Fibroblast of mammary gland (primary cell): ENCODE measurements around the gene BCR.

ENCODE experiments used
- DNase-seq: peaks from one replicate; pipeline ENCODE4 v3.0.0-alpha.2; 2010; ENCODE audit warnings: low read depth
- H3K4me3 ChIP-seq: 2 replicates; pipeline ENCODE4 v1.5.1; 2011; ENCODE audit warnings: low read depth, mild to moderate bottlenecking, low read length, moderate library complexity; ENCODE audit not compliant: control insufficient read depth
- TF ChIP-seq, protein P1 (sequence below): conservative IDR thresholded peaks from 2 replicates; pipeline ENCODE4 v1.5.1; 2011; ENCODE audit warnings: low read depth, low read length, inconsistent platforms; ENCODE audit not compliant: control insufficient read depth, insufficient read depth

The BCR gene

DNA sequence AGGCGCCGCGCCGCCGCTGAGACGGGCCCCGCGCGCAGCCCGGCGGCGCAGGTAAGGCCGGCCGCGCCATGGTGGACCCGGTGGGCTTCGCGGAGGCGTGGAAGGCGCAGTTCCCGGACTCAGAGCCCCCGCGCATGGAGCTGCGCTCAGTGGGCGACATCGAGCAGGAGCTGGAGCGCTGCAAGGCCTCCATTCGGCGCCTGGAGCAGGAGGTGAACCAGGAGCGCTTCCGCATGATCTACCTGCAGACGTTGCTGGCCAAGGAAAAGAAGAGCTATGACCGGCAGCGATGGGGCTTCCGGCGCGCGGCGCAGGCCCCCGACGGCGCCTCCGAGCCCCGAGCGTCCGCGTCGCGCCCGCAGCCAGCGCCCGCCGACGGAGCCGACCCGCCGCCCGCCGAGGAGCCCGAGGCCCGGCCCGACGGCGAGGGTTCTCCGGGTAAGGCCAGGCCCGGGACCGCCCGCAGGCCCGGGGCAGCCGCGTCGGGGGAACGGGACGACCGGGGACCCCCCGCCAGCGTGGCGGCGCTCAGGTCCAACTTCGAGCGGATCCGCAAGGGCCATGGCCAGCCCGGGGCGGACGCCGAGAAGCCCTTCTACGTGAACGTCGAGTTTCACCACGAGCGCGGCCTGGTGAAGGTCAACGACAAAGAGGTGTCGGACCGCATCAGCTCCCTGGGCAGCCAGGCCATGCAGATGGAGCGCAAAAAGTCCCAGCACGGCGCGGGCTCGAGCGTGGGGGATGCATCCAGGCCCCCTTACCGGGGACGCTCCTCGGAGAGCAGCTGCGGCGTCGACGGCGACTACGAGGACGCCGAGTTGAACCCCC is 798 bp downstream of the BCR start:
- TF ChIP-seq, protein P1, sequence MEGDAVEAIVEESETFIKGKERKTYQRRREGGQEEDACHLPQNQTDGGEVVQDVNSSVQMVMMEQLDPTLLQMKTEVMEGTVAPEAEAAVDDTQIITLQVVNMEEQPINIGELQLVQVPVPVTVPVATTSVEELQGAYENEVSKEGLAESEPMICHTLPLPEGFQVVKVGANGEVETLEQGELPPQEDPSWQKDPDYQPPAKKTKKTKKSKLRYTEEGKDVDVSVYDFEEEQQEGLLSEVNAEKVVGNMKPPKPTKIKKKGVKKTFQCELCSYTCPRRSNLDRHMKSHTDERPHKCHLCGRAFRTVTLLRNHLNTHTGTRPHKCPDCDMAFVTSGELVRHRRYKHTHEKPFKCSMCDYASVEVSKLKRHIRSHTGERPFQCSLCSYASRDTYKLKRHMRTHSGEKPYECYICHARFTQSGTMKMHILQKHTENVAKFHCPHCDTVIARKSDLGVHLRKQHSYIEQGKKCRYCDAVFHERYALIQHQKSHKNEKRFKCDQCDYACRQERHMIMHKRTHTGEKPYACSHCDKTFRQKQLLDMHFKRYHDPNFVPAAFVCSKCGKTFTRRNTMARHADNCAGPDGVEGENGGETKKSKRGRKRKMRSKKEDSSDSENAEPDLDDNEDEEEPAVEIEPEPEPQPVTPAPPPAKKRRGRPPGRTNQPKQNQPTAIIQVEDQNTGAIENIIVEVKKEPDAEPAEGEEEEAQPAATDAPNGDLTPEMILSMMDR, result no peak
- DNase-seq, result no peak
- H3K4me3 ChIP-seq, result peak overlapping the region; percentile 59

DNA sequence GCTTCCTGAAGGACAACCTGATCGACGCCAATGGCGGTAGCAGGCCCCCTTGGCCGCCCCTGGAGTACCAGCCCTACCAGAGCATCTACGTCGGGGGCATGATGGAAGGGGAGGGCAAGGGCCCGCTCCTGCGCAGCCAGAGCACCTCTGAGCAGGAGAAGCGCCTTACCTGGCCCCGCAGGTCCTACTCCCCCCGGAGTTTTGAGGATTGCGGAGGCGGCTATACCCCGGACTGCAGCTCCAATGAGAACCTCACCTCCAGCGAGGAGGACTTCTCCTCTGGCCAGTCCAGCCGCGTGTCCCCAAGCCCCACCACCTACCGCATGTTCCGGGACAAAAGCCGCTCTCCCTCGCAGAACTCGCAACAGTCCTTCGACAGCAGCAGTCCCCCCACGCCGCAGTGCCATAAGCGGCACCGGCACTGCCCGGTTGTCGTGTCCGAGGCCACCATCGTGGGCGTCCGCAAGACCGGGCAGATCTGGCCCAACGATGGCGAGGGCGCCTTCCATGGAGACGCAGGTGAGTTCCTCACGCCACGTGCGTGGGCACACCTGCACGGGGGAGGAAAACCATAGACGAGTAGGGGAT is 1.5 kb downstream of the BCR start:
- H3K4me3 ChIP-seq, result peak overlapping the region; percentile 31
- TF ChIP-seq, protein P1, result no peak
- DNase-seq, result no peak

DNA sequence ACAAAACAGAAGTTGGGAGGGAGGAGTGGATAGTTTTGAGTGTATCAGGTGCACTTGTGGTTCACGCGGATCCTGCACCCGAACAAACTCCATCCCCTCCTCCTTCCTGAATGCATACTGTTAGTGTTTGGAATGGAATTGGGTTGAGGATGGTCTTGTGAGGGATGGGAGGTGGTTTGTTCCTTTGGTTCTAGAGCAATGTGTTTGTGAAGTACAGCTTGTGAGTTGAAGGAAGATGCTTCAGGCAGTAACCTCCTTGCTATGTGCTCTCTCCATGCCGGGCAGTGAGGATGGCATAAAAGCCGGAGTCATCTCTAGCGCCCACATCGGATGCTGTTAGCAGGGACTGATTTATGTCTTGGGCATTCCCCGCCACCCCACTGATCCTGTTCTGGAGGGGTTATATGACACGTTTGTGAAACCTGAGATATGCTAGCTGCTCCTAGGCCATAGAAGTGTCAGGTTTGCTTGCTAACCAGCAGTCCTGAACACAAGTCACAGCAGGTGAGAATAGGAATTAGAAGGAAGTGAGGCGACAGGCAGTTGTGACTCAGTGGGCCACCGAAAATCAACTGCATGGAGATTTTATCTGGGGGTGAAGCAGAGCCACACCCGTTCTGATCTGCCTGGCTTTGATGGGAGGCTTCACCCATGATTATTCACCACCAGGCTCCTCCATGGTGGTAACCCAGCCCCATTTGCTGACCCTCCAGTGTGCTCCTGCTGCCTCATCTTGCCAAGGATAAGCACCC is 2.2 kb downstream of the BCR start:
- TF ChIP-seq, protein P1, result no peak
- DNase-seq, result no peak
- peak overlapping the region; percentile 31 for H3K4me3 ChIP-seq

DNA sequence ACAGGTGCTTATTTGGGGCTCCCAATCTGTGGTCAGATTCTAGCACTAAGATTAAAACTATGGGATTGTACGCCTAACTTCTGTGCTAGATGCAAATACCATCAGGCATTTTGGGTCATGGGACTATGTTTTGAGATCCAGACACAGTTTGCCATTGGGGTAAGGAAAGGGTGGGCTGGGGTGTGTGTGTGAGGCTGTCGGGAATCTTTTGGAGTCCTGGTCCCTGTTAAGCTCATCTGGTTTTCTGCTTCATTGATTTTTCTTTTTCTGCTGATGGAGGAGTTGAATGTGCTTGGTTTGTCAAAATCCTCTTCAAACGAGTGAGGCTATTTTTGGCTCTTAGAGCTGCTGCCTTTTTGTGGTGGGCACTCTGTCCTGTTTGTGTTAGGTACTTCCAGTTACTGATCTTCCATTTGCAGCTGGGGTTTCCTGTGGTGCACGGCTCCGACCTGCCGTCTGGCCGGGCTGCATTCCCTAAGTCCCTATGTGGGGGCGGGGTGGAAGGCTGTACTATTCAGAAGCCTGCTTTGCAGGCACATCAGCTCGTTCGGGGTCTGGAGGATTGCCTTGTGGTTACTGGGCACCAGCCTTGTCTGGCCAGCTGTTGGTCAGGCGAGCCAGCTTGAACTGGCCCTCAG is 2.9 kb downstream of the BCR start:
- peak; percentile 45 for DNase-seq
- H3K4me3 ChIP-seq, result peak overlapping the region; percentile 31
- TF ChIP-seq, protein P1, result no peak

DNA sequence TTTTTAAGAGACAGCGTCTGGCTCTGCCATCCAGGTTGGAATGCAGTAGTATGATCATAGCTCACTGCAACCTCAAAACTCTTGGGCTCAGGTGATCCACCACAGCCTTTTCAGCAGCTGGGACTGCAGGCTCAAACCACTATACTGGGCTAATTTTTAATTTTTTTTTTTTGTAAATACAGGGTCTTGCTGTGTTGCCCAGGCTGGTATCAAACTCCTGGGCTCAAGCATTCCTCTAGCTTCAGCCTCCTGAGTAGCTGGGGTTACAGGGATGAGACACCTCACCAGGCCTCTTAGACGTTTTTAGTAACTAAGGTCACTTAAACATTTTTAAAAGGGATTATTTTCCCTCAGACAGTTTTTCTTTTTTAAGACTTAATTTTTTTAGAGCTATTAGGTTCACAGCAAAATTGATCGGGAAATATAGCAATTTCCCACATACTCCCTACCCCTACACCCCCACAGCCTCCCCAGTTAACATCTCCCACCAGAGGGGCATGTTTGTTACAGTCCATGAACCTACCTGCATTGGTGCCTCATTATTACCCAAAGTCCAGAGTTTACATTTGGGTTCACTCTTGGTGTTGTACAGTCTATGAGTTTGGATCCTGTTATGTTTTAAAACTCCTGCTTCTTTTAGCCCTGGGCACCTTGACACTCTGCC is 3.9 kb downstream of the BCR start:
- no peak overlapping the region for H3K4me3 ChIP-seq
- TF ChIP-seq, protein P1, result no peak
- DNase-seq, result no peak

DNA sequence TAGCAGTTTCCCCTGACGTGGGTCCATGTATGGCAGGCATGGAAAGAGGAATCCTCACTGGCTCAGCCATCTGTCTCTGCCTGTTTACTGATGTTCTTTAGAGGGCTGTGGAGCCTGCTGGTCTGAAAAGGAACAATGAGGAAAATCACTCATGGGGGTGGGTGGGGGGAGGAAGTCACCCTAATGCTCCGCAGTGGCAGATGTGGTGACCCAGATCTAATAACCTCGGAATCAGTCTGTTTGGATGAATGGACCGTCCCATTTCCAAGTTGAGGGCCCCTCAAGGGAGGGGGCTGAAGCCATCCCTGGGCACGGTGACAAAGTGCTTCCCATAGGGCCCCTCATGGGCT is 4.4 kb downstream of the BCR start:
- no peak overlapping the region for H3K4me3 ChIP-seq
- DNase-seq, result no peak
- TF ChIP-seq, protein P1, result no peak
